HG02973 (cell line): ENCODE results near the gene LHPP.
"Not testable (repeated sequence)": the region's sequence is repeated elsewhere in the genome, so short reads cannot be mapped to it uniquely, and the experiment has no call there.

Source experiments
- ATAC-seq: cut with Tn5 transposase; IDR thresholded peaks from one replicate; pipeline ENCODE4 v1.9.1; 2021; ENCODE audit warnings: moderate library complexity; ENCODE audit not compliant: unreplicated experiment

LHPP gene

GRCh38 chr10:124604214-124605000, 142.8 kb downstream of the LHPP start:
- ATAC-seq = no peak

DNA sequence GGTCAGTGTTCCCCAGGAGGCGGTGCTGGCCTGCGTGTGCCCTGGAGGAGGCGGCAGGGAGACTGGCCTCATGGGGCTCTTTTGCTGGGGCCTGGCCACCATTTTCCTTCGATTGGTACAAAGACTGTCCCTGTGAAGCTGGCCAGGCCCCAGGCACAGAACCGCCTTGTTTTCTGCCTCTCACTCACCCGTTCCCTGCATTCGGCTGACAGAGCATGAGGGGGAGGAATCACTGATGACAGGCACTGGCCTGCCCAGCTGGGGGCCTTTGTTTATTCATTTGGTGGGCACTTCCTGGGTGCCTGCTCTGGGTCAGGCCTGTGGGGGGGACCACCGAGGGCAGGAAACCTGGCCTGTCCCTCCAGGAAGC, 143.4 kb downstream of the LHPP start:
- ATAC-seq = no peak

- ATAC-seq = no peak
Observed at GRCh38 chr10:124605481-124605855, 143.8 kb downstream of the LHPP start.

- no peak for ATAC-seq
Observed at GRCh38 chr10:124605856-124606812, 144.5 kb downstream of the LHPP start.

DNA sequence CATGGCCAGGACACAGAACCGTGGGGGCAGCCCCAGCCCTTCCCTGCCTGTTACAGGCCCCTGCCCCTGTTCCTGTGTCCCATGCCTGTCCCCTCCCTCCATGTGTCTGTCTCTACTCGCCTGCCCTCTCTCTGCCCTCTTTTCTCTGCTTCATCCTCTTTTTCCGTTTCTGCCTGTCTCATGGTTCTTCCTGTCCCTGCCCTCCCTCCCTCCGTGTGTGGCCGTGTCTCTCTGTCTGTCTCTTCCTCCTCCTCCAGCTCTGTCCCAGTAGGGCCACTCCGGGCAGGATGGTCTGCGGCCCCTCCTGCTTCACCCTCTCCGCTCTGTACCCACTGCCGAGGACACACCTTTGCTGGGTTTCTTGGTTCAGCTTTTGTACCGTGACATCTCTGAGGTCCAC, 145.2 kb downstream of the LHPP start:
- ATAC-seq = no peak

GRCh38 chr10:124607693-124608092, 146.1 kb downstream of the LHPP start:
- no peak for ATAC-seq

DNA sequence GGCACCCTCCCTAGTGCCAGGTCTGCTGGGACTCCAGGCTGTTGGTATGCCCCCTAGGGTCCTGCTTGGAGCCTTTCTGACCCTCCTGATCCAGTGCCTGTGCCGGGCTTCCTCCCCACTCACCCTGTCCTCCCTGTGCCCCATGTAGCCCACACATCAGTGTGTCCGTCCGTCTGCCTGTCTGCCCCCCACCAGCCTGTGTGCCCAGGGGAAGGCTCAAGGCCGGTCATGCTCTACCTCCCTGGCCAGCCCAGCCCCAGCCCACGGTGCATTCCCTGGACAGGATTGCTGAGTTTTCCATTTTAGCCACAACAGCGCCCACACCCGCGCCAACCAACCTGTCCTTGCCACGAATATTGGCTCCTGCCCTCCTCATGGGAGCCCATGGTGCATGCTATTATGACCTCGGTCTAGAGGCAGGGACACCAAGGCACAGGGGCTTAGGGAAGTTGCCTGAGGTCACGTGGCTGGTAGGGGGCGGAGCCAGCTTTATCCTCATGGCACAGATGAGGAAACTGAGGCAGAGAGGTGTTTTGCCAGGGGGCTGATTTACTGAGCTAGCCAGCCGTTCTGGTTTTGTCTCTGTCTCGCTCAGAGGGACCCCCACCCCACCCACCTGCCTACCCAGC, 146.6 kb downstream of the LHPP start:
- no peak for ATAC-seq

DNA sequence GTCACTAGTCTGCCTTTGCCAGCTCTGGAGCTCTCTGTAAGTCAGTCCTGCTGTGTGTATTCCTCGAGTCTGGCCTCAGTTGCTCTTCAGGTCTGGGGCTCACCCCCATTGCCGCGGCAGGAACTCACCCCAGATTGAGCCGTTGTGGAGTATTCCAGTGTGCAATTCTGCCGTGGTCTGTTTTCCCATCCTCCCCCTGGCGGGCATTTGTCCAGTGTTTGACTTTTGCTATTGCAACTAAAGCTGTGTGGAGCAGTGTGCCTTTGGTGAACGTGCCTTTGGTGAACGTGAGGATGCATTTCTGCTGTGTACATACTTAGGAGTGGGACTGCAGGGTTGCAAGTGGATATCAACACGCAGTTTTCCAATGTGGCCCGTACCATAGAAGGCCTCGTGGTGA, 148.1 kb downstream of the LHPP start:
- ATAC-seq = no peak

- ATAC-seq = not testable (repeated sequence)
Observed at GRCh38 chr10:124610186-124610585, 148.6 kb downstream of the LHPP start.

DNA sequence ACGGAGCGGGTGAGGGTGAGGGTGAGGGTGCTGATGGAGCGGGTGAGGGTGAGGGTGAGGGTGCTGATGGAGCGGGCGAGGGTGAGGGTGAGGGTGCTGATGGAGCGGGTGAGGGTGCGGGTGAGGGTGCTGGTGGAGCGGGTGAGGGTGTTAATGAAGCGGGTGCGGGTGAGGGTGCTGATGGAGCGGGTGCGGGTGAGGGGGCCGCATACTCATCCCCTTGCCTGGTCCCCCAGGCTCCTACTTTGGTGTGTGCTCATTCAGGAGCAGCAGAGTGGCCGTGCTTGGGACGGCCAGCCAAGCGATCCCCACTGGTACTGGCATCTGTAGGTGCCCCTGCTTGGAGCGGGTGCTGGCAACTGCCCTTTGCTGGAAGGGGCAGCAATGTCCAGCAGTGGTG, 149.2 kb downstream of the LHPP start:
- ATAC-seq = not testable (repeated sequence)

GRCh38 chr10:124611738-124612137, 150.1 kb downstream of the LHPP start:
- no peak for ATAC-seq

DNA sequence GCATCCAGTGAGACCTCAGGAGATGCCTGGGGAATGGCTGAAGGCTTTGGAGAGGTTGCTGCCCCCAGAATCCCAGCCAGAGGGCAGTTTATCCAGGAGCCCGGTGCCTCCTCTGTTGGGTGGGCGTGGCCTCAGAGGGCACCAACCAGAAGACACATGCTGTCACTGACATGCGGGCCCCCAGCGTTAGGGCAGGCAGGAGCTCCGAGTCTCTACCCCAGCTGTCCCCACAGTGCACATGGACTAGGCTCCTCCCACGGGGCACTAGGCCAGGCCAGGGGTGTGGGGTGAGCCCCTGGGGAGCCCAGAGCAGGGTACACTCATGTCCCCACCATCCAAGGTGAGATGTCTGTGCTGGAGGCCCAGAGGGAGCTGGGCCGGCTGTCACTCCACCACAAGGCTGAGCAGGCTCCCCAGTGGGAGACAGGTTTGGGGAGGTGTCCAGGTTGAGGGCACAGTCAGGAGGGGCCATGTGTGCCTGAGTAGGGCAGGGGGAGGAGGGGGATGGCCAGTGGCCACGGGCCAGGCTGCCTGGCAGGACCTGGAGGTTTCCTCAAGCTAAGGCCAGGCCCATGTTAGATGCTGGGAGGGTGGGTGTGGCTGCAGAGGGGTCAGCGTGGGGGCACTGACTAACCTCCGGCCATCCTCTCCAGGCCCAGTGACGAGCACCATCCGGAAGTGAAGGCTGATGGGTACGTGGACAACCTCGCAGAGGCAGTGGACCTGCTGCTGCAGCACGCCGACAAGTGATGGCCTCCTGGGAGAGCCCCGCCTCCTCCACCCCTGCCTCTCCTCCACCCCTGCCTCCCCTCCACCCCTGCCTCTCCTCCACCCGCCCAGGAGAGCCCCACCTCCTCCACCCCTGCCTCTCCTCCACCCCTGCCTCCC, 151.2 kb downstream of the LHPP start:
- ATAC-seq = no peak

GRCh38 chr10:124614003-124614659, 152.5 kb downstream of the LHPP start:
- peak; percentile 51 for ATAC-seq

DNA sequence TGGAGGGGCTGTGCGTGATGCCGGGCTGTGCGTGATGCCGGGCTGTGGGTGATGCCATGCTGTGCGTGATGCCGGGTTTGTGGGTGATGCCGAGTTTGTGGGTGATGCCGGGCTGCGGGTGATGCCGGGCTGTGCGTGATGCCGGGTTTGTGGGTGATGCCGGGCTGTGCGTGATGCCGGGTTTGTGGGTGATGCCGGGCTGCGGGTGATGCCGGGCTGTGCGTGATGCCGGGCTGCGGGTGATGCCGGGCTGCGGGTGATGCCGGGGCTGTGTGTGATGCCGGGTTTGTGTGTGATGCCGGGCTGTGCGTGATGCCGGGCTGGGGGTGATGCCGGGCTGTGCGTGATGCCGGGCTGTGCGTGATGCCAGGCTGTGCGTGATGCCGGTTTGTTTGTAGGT, 153.6 kb downstream of the LHPP start:
- ATAC-seq = no peak

- no peak for ATAC-seq
Observed at GRCh38 chr10:124616040-124616835, 154.6 kb downstream of the LHPP start.

- ATAC-seq = no peak
Observed at GRCh38 chr10:124616836-124617130, 155.2 kb downstream of the LHPP start.

DNA sequence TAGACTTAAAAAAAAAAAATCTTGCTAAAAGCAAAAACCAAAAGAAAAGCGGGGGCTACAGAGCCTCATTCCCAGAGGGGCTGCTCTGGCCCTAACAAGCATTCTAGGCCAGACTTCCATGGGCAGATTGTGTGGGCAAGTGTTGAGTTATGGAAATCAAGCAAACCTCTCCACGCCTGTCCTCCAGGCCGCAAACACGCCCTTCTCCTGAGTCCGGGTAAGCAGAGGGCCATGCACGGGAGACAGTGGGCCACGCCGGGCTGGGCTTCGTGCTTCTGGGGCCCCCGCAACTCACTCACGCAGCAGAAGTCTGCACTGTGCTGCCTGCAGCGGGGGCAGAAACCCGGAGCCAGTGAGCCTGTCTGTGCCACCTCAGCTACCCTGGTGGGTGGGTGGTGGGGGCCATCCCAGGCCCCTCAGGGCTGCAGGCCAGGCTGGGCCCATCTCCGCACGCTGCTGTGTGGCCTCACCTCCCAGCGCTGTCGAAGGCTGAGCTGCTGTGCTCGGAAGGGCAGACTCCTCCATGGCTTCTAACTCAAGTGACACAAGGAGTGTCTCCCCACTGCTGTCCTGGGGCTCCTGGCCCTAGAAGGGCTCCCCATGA, 156.9 kb downstream of the LHPP start:
- no peak for ATAC-seq

DNA sequence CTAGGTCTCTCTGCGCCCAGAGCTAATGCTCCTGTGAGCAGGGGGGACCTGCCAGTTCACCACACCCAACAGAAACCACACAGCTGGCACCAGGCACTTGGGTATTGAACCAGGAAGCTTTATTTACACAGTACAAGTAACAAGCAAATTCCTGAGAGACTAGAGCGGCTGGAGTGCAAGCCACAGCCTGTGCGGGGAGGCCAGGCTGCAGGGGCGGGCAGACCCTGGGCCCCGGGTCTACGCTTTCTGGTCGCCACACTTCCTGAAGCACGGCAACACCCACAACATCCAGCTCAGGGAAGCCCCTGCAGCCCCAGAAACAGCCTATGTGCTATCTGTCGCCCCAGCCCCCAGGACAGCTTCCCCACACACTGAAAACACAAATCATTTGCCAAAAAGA, 157.6 kb downstream of the LHPP start:
- ATAC-seq = no peak
